ENCODE data around the gene ERCC1.

Gene ERCC1

DNA sequence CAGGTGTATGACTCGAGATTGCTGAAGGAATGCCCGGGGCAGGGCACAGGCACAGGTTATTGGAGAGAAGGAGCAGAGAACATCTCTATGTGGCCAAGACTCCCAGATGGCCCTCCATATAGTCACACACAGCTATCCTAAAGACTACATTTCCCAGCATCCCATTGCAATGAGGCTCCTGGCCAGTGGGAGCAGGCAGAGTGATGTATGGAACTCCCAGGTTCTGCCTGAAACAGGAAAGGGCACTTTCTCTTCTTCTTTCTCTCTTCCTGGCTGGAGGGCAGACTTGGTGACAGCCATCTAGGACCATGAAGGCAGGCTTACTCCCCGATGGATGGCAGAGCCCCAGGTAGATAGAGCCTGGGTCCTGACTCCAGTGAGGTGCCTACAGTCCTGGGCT, 32.4 kb downstream of the ERCC1 start:
- TF ChIP-seq, protein P1, sequence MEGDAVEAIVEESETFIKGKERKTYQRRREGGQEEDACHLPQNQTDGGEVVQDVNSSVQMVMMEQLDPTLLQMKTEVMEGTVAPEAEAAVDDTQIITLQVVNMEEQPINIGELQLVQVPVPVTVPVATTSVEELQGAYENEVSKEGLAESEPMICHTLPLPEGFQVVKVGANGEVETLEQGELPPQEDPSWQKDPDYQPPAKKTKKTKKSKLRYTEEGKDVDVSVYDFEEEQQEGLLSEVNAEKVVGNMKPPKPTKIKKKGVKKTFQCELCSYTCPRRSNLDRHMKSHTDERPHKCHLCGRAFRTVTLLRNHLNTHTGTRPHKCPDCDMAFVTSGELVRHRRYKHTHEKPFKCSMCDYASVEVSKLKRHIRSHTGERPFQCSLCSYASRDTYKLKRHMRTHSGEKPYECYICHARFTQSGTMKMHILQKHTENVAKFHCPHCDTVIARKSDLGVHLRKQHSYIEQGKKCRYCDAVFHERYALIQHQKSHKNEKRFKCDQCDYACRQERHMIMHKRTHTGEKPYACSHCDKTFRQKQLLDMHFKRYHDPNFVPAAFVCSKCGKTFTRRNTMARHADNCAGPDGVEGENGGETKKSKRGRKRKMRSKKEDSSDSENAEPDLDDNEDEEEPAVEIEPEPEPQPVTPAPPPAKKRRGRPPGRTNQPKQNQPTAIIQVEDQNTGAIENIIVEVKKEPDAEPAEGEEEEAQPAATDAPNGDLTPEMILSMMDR (IDR thresholded peaks at IDR 0.05; ENCODE audit: poor library complexity, severe bottlenecking): no peak
- H3K36me3 ChIP-seq (ENCODE audit: low read depth): peaks cover 70% of the 10 kb centered on the region
- H3K9me3 ChIP-seq (ENCODE audit: severe bottlenecking): no peaks in the 10 kb centered on the region
- ATAC-seq (ENCODE audit: low read depth) (peak; percentile 52), DNase-seq (ENCODE audit: low spot score) (no peak)
- no peaks in the 10 kb centered on the region for H3K4me1 ChIP-seq (ENCODE audit: insufficient read depth, poor library complexity, severe bottlenecking)
- no peak overlapping the region for H3K4me3 ChIP-seq (ENCODE audit: severe bottlenecking)
- H3K27ac ChIP-seq (ENCODE audit: poor library complexity, severe bottlenecking): no peak overlapping the region
- no peaks in the 10 kb centered on the region for H3K27me3 ChIP-seq (ENCODE audit: insufficient read depth, poor library complexity, severe bottlenecking)

DNA sequence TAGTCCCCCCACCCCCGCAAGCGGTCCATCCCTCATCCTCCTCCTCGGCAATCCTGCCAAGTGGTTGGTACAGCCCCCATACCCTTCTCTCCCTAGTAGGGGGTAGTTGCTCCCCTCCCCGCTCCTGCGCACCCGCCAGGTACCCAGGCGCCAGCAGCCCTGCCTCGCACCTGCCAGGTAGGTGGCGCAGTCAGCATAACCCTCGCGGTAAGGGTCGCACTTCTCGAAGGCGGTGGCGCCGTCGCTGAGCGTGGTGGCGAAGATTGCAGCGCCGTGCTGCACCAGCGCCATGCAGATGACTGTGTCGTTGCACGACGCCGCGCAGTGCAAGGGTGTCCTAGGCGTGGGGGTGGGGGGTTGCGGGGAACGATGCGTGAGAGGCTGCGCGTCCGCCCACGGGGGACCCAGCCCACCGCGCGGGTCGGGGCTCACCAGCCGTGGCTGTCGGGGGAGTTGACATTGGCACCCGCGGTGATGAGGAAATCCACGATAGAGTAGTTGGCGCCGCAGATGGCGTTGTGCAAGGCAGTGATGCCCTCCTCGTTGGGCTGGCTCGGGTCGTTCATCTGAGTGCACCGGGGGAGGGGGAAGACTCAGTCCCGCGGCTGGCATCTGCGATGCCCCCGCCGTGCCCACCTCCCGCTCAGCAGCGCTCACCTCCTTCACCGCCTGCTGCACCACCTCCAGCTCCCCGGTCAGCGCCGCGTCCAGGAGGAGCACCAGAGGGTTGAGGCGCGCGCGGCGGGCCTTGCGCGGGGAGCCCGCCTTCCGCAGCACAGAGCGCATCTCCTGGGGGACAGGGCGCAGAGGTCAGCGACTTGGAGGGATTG, 38.1 kb downstream of the ERCC1 start:
- Histone ChIP-seq H3K9me3 (ENCODE audit: severe bottlenecking) (no peaks in the 10 kb centered on the region), H3K27me3 (ENCODE audit: insufficient read depth, poor library complexity, severe bottlenecking) (no peaks in the 10 kb centered on the region), H3K4me3 (ENCODE audit: severe bottlenecking) (no peak overlapping the region), H3K4me1 (ENCODE audit: insufficient read depth, poor library complexity, severe bottlenecking) (no peaks in the 10 kb centered on the region), H3K27ac (ENCODE audit: poor library complexity, severe bottlenecking) (peak overlapping the region; percentile 32), H3K36me3 (ENCODE audit: low read depth) (peaks cover 58% of the 10 kb centered on the region)
- DNase-seq (ENCODE audit: low spot score): no peak
- TF ChIP-seq, protein P1 (IDR thresholded peaks at IDR 0.05; ENCODE audit: poor library complexity, severe bottlenecking): no peak
- ATAC-seq (ENCODE audit: low read depth): peak; percentile 10; the same call in 2 of the 3 replicates

DNA sequence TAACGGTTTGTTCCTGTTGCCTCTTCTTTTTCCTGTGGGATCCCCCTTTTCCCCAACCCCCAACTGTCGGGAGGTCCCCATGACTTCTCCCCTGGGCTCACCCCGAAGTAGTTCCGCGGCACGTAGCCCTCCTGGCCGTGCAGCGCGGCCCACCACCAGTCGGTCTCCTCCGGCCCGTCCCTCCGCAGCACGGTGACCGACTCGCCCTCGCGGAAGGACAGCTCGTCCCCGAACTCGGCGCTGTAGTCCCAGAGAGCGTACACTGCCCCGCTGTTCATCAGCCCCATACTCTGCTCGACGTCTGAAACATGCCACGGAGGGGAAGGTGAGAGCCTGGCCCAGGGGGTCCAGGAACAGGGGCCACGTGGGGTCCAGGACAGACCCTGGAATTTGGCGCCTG, 41.3 kb downstream of the ERCC1 start:
- peaks cover 2% of the 10 kb centered on the region for H3K4me1 ChIP-seq (ENCODE audit: insufficient read depth, poor library complexity, severe bottlenecking)
- DNase-seq (ENCODE audit: low spot score): no peak
- H3K4me3 ChIP-seq (ENCODE audit: severe bottlenecking): no peak overlapping the region
- TF ChIP-seq, protein P1 (IDR thresholded peaks at IDR 0.05; ENCODE audit: poor library complexity, severe bottlenecking): no peak
- ATAC-seq (ENCODE audit: low read depth): no peak
- H3K36me3 ChIP-seq (ENCODE audit: low read depth): peaks cover 53% of the 10 kb centered on the region
- H3K9me3 ChIP-seq (ENCODE audit: severe bottlenecking): no peaks in the 10 kb centered on the region
- H3K27ac ChIP-seq (ENCODE audit: poor library complexity, severe bottlenecking): no peak overlapping the region
- H3K27me3 ChIP-seq (ENCODE audit: insufficient read depth, poor library complexity, severe bottlenecking): no peaks in the 10 kb centered on the region

DNA sequence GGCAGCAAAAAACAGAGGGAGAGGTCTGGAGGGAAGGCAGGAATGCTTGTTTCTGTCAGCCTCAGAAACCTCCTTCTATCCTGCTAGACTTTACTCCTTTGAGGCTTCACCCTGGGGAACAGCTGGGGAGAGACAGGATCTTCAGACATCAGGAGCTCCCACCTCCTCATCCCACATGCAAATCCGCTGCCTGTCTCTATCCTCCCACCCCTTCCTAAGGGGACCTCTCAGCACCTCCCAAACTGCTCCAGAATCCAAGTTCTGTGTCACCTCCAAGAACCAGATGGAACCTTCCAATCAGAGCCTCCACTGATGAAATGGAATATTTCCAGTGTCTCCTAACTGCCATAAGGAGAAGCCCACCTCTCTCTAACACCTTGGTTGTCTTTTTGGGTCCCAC, 43.6 kb downstream of the ERCC1 start:
- Histone ChIP-seq H3K27me3 (ENCODE audit: insufficient read depth, poor library complexity, severe bottlenecking) (no peaks in the 10 kb centered on the region), H3K9me3 (ENCODE audit: severe bottlenecking) (no peaks in the 10 kb centered on the region), H3K27ac (ENCODE audit: poor library complexity, severe bottlenecking) (peak overlapping the region; percentile 99), H3K4me3 (ENCODE audit: severe bottlenecking) (no peak overlapping the region), H3K4me1 (ENCODE audit: insufficient read depth, poor library complexity, severe bottlenecking) (peaks cover 20% of the 10 kb centered on the region), H3K36me3 (ENCODE audit: low read depth) (peaks cover 56% of the 10 kb centered on the region)
- TF ChIP-seq, protein P1 (IDR thresholded peaks at IDR 0.05; ENCODE audit: poor library complexity, severe bottlenecking): no peak
- no peak for DNase-seq (ENCODE audit: low spot score)
- ATAC-seq (ENCODE audit: low read depth): peak; percentile 2; the same call in 1 of the 3 replicates

Measured in RWPE2 (cell line).